Peyer's patch (tissue), 4 donors: Measurements from ENCODE around the gene STRA6. TPM values are rescaled to one million over a fixed set of nuclear protein-coding genes. Genes with fewer than 3 reads are reported as not detected.

Experiments
- DNase-seq, 3 donors: peaks; one replicate each; pipeline ENCODE4 v3.0.0-alpha.2; 2017 to 2019
- H3K27ac ChIP-seq, 4 donors: fragments of 200-600 bp; sonication (generic); one replicate each; pipeline ENCODE4 v1.5.1; 2016 to 2019
- H3K27me3 ChIP-seq, 2 donors: fragments of 200-600 bp; sonication (generic); one replicate each; pipeline ENCODE4 v1.5.1; 2019
- H3K36me3 ChIP-seq, 3 donors: fragments of 200-600 bp; sonication (generic); one replicate each; pipeline ENCODE4 v1.5.1; 2016 to 2019
- H3K4me1 ChIP-seq, 4 donors: fragments of 200-600 bp; sonication (generic); one replicate each; pipeline ENCODE4 v1.5.1; 2016 to 2019
- H3K4me3 ChIP-seq, 4 donors: fragments of 200-600 bp; sonication (generic); 1 replicate in 3 of 4; 2 replicates in 1 of 4; pipeline ENCODE4 v1.5.1; 2016 to 2019; ENCODE audit warnings: mild to moderate bottlenecking in 1 of 4
- H3K9me3 ChIP-seq, 4 donors: fragments of 200-600 bp; sonication (generic); one replicate each; pipeline ENCODE4 v1.5.1; 2016 to 2019; ENCODE audit warnings: mild to moderate bottlenecking in 1 of 4
- POLR2A ChIP-seq, 2 donors: fragments of 450-650 bp; IDR thresholded peaks; one replicate each; pipeline ENCODE4 v1.5.1; 2017; ENCODE audit warnings: antibody characterized with exemption in 2 of 2, mild to moderate bottlenecking in 2 of 2, moderate library complexity in 2 of 2
- total RNA-seq, 4 donors: library from RNA; depleted of rRNA; stranded (reverse); fragments of >200 nt; gene quantifications; one replicate each; pipeline ENCODE4 v1.1.0, GENCODE V29; 2016
- TF ChIP-seq, protein P1 (sequence below), 6 experiments: fragments of 450-650 bp in 4 of 6; fragments of 200-600 bp in 2 of 6; sonication (generic) in 1 of 6; IDR thresholded peaks; one replicate each; pipeline ENCODE4 v1.5.1; 2017 to 2019; ENCODE audit warnings: antibody characterized with exemption in 6 of 6, mild to moderate bottlenecking in 3 of 6, moderate library complexity in 1 of 6

Gene STRA6
- total RNA-seq, result under 1 TPM in 1 of 4 donors, not detected in 3; 0.83 TPM

DNA sequence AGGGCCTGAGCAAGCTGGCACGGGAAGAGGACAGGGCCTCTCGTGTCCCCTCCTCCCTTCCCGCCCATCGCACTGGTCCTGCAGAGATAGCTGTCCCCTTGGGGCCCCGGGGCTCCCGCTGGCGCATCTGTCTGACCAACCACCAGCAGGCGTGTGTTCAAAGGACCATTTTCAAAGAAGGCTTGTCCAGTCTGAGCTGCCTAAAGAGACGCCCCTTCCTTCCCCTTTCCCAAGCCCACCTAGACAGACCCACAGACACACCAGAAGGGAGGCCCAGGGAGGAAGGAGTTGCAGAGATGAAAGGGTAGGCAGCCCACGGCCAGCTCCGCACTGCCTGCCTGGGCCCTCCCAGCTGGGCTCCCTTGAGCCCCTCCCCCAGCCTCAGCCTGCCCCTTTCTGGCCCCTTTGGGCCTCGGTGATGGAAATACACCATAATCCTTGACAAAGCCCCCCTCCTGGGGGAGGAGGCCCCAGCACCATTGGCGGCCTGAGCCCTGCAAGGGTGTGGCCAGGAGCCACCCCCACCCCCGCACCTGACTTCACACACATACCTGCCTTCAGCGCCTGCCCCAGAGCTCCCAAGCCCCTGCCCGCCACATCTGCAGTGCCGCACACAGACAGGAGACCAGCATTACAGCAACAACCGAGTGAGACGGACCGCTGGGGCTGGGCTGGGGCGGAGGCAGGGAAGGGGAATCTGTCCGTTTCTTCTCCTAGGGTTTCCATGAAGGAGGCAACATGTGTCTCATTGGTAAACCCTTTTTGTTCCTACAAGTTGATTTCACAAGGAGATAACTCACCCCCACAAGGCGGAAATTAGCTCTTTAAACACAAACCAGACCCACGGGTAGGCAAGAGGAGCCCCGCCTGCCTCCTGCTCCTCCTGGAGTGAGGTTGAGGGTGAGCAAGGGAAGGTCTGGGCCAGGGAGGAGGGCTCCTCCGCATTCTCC is at the start of gene STRA6:
STRA6 (minus strand) TSS at position 336 of the 950 bp plus-strand sequence. CDS start 520 bp downstream, outside the sequence.
- TF ChIP-seq, protein P1, sequence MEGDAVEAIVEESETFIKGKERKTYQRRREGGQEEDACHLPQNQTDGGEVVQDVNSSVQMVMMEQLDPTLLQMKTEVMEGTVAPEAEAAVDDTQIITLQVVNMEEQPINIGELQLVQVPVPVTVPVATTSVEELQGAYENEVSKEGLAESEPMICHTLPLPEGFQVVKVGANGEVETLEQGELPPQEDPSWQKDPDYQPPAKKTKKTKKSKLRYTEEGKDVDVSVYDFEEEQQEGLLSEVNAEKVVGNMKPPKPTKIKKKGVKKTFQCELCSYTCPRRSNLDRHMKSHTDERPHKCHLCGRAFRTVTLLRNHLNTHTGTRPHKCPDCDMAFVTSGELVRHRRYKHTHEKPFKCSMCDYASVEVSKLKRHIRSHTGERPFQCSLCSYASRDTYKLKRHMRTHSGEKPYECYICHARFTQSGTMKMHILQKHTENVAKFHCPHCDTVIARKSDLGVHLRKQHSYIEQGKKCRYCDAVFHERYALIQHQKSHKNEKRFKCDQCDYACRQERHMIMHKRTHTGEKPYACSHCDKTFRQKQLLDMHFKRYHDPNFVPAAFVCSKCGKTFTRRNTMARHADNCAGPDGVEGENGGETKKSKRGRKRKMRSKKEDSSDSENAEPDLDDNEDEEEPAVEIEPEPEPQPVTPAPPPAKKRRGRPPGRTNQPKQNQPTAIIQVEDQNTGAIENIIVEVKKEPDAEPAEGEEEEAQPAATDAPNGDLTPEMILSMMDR (IDR thresholded peaks at IDR 0.05), result no peak
- no peak for TF ChIP-seq POLR2A (IDR thresholded peaks at IDR 0.05)
- no peak within 1 kb of the TSS for H3K27ac ChIP-seq
- no peaks in the 10 kb centered on the region for H3K4me1 ChIP-seq
- no peaks in the 10 kb centered on the region for H3K9me3 ChIP-seq
- H3K36me3 ChIP-seq, result no peaks in the 10 kb centered on the region
- no peak for DNase-seq
- no peaks in the 10 kb centered on the region for H3K27me3 ChIP-seq
- H3K4me3 ChIP-seq, result no peak within 1 kb of the TSS

DNA sequence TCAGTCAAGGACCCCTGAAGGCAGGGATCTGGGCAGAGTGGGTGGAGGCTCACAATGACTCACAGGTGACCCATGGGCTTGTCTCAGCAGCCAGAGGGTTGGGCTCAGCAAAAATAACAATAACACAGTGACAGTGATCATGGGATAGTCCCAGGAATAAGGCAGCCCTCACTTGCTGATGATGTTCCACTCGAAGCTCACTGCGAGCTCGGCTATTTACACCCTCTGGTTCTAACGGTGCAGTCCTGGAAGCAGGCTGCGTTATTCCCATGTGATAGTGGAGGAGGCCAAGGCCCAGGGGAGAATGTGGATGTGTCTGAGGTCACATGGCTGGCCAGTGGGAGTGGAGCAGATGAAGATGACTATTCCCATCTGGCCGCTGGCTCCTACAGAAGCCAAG is 49.7 kb upstream of the STRA6 start:
- Histone ChIP-seq H3K4me3 (no peak overlapping the region), H3K27ac (no peak overlapping the region)
- DNase-seq, result no peak

DNA sequence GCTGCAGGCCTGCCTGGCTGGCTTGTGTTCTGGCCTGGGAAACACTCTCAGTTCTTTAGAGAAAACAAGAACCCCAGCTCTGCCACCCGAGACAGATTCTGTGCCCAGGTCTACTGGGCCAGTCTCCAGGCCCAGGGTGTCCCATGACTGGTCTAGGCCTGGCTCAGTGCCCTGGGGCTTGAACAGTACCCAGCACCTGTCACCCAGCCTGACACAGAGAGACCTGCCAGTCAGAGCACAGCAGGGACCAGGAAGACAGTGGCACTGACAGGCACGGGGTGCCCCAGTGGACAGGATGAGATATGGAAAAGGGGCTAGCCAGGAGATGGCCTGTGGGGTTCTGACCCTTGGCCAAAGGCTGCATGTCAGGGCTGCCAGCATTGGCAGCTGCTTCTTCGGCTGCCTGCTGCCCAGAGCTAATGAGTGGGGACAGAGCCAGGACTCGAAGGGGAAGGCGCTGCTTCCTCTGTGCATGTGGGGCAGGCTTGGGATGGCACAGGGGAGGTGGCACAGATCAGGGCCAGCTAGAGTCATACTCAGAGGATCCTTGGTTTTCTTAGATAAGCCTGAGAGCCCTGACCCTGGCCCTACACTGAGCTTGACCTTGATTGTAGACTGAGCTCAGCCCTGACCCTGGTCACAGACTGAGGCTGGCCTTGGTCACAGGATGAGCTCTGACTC is 48.7 kb upstream of the STRA6 start:
- Histone ChIP-seq H3K4me1 (no peaks in the 10 kb centered on the region), H3K4me3 (no peak overlapping the region), H3K27ac (no peak overlapping the region), H3K36me3 (no peaks in the 10 kb centered on the region), H3K9me3 (no peaks in the 10 kb centered on the region), H3K27me3 (no peaks in the 10 kb centered on the region)
- DNase-seq, result no peak
- TF ChIP-seq, protein P1 (IDR thresholded peaks at IDR 0.05), result no peak
- no peak for TF ChIP-seq POLR2A (IDR thresholded peaks at IDR 0.05)

More for the DNA sequence above, 49.7 kb upstream of the STRA6 start:
- Histone ChIP-seq H3K36me3 (no peaks in the 10 kb centered on the region), H3K27me3 (no peaks in the 10 kb centered on the region), H3K9me3 (no peaks in the 10 kb centered on the region), H3K4me1 (no peaks in the 10 kb centered on the region)
- TF ChIP-seq, protein P1 (IDR thresholded peaks at IDR 0.05), result no peak
- TF ChIP-seq POLR2A (IDR thresholded peaks at IDR 0.05), result no peak

- DNase-seq, result no peak
- Histone ChIP-seq H3K27me3 (no peaks in the 10 kb centered on the region), H3K36me3 (no peaks in the 10 kb centered on the region), H3K4me3 (no peak overlapping the region), H3K4me1 (peaks cover 0 to 6% (median 0%) of the 10 kb centered on the region in 4 donors), H3K27ac (no peak overlapping the region), H3K9me3 (no peaks in the 10 kb centered on the region)
- TF ChIP-seq POLR2A (IDR thresholded peaks at IDR 0.05), result no peak
- TF ChIP-seq, protein P1 (IDR thresholded peaks at IDR 0.05), result no peak
Measured at GRCh38 chr15:74250266-74250665, 47.7 kb upstream of the STRA6 start.

DNA sequence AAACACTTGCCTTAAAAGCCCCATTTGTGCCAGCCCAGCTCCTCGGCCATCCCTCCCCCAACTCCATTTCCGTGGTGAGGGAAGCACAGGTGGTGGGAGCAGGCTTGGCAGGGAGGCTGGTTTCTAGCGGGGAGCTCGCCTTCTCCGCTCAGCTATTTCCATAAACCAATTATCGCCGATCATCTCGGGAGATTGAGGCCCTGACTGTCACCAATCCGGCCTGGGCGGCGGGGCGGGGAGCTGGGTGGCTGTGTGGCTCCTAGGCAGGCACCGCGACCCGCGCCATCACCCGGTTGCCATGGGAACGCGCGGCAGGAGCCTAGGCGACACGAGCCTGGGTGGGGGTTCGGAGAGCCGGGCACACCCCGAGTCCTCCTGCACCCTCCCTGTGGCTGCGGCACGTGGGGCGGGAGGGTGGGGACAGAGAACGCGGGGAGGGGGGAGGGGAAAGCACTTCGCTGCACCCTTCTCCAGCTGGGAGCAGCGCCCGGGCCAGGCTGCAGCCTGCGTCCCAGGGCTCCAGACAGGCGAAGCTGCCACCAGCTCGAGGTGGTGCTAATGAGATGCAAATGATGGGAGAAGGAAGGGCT is 42.9 kb upstream of the STRA6 start:
- no peak for TF ChIP-seq POLR2A (IDR thresholded peaks at IDR 0.05)
- TF ChIP-seq, protein P1 (IDR thresholded peaks at IDR 0.05), result no peak
- no peak overlapping the region for H3K4me3 ChIP-seq
- no peak overlapping the region for H3K27ac ChIP-seq
- H3K36me3 ChIP-seq, result no peaks in the 10 kb centered on the region
- DNase-seq, result no peak
- H3K4me1 ChIP-seq, result peaks cover 0 to 7% (median 0%) of the 10 kb centered on the region in 4 donors
- no peaks in the 10 kb centered on the region for H3K9me3 ChIP-seq
- H3K27me3 ChIP-seq, result no peaks in the 10 kb centered on the region
